ENCODE results near the gene ARF6.
"Not testable (repeated sequence)": the region's sequence is repeated elsewhere in the genome, so short reads cannot be mapped to it uniquely, and the experiment has no call there.

ARF6 gene

DNA sequence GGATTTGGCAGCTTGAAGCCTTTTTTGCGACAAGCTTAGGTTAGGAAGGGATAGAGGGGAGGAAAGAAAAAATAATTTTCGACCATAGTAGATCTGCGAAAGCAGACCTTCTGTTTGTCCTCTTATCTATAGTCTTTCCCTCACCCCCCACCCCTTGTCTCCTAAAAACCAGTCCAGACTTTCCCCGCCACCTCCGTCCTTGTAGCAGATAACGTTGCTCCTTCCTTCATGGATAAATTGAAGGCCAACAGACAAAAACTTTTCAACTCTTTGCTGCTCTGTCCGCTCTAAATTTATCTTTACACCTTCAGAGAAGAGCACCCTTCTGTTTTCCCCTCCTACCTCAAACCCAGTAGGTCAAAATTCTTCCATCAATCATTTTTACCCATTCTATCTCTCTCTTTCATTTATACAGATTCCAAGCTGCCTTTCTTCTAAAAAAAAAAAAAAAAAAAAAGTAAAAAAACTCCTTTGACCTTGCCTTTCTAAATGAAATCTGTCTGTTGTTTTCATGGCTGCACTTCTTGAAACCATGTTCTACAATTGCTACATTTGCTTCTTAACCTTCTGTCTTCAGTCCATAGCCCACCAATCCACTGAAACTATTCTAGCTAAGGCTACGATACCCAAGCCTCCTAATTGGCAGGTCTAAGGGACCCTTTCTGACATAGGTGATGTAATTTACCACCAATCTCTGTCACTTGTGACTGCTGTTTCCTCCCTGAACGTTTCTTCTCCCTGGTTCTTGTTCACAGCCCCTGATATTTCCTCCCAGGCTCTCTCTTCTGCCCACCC is 29.2 kb upstream of the ARF6 start:
- Mint-ChIP-seq H3K27me3 (peaks cover 8% of the 10 kb centered on the region), H3K4me3 (no peak overlapping the region), H3K4me1 (peaks cover 35% of the 10 kb centered on the region), H3K27ac (no peak overlapping the region), H3K36me3 (peaks cover 3% of the 10 kb centered on the region), H3K9me3 (no peaks in the 10 kb centered on the region)
- CTCF ChIA-PET = interaction anchor here (0.5 to 4.7 kb wide), 25 partner anchors 10 to 241 kb away, joined by 3 to 103 read pairs (median 7); partner anchors contain the start of genes ARF6 and NEMF
- peak; percentile 38 for DNase-seq

- CTCF ChIA-PET = interaction anchor here (0.7 to 3.9 kb wide), 27 partner anchors 11 to 380 kb away, joined by 3 to 23 read pairs (median 4); partner anchors contain the start of gene NEMF
- Mint-ChIP-seq H3K27me3 (peaks cover 8% of the 10 kb centered on the region), H3K9me3 (no peaks in the 10 kb centered on the region), H3K4me3 (no peak overlapping the region), H3K36me3 (peaks cover 3% of the 10 kb centered on the region), H3K4me1 (peaks cover 45% of the 10 kb centered on the region), H3K27ac (no peak overlapping the region)
- DNase-seq = peak; percentile 88
Measured at GRCh38 chr14:49865431-49865859, 27.4 kb upstream of the ARF6 start.

DNA sequence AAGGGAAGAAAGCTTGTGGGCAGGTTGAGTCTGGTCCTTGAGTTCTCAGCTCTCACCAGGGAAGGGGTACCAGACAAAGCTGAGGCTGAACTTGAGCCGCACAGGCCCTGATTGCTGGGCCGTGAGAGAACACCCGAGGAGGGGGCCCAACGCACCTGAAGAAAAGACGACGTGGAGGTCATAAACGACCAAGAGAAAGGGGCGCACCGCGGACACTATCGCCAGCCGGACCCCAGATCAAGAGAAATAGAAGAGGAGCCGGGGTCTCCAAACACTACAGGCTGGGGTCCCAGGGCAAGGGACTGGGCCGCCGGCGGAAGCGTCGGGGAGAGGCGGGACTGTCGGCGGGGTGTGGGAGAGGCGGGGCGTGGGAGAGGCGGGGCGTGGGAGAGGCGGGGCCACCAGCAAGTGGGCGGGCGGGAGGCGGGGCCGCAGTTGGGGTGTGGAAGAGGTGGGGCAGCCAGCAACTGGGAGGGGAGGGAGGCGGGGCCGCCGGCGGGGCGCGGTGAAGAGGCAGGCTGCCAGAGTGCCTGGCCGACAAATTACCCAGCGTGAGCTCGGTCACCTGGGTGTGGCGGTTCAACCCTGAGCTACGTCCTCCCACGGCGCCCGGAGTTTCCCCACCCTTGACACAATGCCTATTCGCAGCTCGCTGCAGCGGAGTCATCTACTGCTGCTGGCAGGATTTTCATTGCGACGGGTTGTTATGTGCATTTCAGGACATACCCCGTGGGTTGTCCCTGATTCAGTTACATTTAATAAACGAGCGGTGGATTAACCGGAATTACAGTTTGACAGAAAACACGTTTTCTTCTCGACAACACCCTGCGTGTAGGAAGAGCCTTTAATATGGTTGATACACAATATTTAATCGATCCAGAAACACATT is 24.8 kb upstream of the ARF6 start:
- H3K4me1 Mint-ChIP-seq = peaks cover 27% of the 10 kb centered on the region
- H3K27me3 Mint-ChIP-seq = no peaks in the 10 kb centered on the region
- H3K36me3 Mint-ChIP-seq = no peaks in the 10 kb centered on the region
- peak overlapping the region; percentile 96 for H3K27ac Mint-ChIP-seq
- H3K4me3 Mint-ChIP-seq = peak overlapping the region; percentile 84
- CTCF ChIA-PET = interaction anchor here (0.6 to 1.9 kb wide), 13 partner anchors 8 to 236 kb away, joined by 3 to 9 read pairs (median 5); no protein-coding TSS in a partner anchor
- no peaks in the 10 kb centered on the region for H3K9me3 Mint-ChIP-seq
- DNase-seq = peak; percentile 99

DNA sequence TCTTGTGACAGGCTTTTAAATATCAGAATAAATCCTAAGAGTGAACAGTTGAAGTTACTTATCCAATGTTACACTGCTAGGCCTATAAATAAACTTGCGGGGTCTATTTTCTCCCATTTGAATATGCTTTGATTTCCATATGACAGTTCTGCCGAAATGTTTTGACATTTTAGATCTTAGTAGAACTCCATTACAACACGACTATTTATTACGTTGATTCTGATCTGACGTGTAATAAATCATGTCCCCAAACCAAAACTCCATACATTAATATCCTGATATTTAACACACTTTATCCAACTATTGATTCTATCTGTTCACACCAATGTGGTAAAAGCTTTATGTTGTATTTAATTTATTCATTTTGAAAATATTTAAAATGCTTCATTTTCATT is 24.2 kb upstream of the ARF6 start:
- Mint-ChIP-seq H3K27ac (peak overlapping the region; percentile 96), H3K4me1 (peaks cover 27% of the 10 kb centered on the region), H3K4me3 (peak overlapping the region; percentile 84), H3K27me3 (no peaks in the 10 kb centered on the region), H3K9me3 (no peaks in the 10 kb centered on the region), H3K36me3 (no peaks in the 10 kb centered on the region)
- CTCF ChIA-PET = interaction anchor here (0.6 to 1.9 kb wide), 10 partner anchors 11 to 239 kb away, joined by 3 to 9 read pairs (median 5); no protein-coding TSS in a partner anchor
- no peak for DNase-seq

- peaks cover 27% of the 10 kb centered on the region for H3K4me1 Mint-ChIP-seq
- no peak overlapping the region for H3K27ac Mint-ChIP-seq
- no peak overlapping the region for H3K4me3 Mint-ChIP-seq
- H3K36me3 Mint-ChIP-seq = no peaks in the 10 kb centered on the region
- DNase-seq = no peak
- CTCF ChIA-PET = interaction anchor here (1.6 kb wide), 1 partner anchor 9 kb away, joined by 5 read pairs; no protein-coding TSS in a partner anchor
- H3K27me3 Mint-ChIP-seq = peaks cover 8% of the 10 kb centered on the region
- no peaks in the 10 kb centered on the region for H3K9me3 Mint-ChIP-seq
Measured at GRCh38 chr14:49870908-49871307, 22.0 kb upstream of the ARF6 start.

DNA sequence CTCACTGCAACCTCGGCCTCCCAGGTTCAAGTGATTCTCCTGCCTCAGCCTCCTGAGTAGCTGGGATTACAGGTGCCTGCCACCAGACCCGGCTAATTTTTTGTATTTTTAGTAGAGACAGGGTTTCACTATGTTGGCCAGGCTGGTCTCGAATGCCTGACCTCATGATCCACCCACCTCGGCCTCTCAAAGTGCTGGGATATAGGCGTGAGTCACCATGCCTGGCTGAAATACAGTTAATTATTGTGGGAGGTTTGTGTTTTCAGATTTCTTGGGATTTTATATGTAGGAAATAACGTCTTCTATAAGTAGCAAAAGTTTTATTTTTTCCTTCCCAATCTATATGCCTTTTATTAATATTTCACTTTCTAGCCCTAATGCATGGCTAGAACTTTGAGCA is 19.3 kb upstream of the ARF6 start:
- H3K27me3 Mint-ChIP-seq, H3K36me3 Mint-ChIP-seq, DNase-seq, H3K9me3 Mint-ChIP-seq, H3K27ac Mint-ChIP-seq, H3K4me3 Mint-ChIP-seq: not testable (repeated sequence)
- CTCF ChIA-PET = interaction anchor here (1.5 kb wide), 1 partner anchor 11 kb away, joined by 3 read pairs; no protein-coding TSS in a partner anchor
- H3K4me1 Mint-ChIP-seq = peaks cover 21% of the 10 kb centered on the region

DNA sequence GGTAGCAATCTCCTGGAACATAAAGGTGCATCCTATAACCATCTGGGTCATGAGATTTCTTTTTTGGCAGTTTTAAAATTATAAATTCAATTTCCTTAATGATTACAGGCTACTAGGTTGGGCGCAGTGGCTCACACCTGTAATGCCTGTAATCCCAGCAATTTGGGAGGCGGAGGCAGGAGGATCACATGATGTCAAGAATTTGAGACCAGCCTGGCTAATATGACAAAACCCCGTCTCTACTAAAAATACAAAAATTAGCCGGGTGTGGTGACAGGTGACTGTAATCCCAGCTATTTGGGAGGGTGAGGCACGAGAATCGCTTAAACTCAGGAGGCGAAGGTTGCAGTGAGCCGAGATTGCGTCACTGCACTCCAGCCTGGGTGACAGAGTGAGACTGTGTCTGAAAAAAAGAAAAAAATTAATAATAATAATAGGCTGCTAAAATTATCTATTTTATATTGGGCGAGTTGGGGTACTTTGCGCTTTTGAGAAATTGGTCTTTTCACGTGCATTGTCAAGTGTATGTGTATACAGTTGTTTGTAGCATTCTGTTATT is 17.2 kb upstream of the ARF6 start:
- Mint-ChIP-seq H3K27me3 (peaks cover 8% of the 10 kb centered on the region), H3K27ac (no peak overlapping the region), H3K4me1 (peaks cover 23% of the 10 kb centered on the region), H3K36me3 (peaks cover 1% of the 10 kb centered on the region), H3K4me3 (no peak overlapping the region), H3K9me3 (no peaks in the 10 kb centered on the region)
- DNase-seq = no peak
- CTCF ChIA-PET = interaction anchor here (0.6 to 1.2 kb wide), 3 partner anchors 8 to 15 kb away, joined by 3 to 4 read pairs (median 4); no protein-coding TSS in a partner anchor

- H3K4me3 Mint-ChIP-seq = no peak overlapping the region
- CTCF ChIA-PET = interaction anchor here (0.6 to 0.7 kb wide), 2 partner anchors 9 to 15 kb away, joined by 3 to 4 read pairs; no protein-coding TSS in a partner anchor
Measured at GRCh38 chr14:49876563-49877127, 16.2 kb upstream of the ARF6 start.

GRCh38 chr14:49879646-49880204 is 13.2 kb upstream of the ARF6 start:
- peaks cover 4% of the 10 kb centered on the region for H3K27me3 Mint-ChIP-seq
- no peaks in the 10 kb centered on the region for H3K9me3 Mint-ChIP-seq
- H3K4me1 Mint-ChIP-seq = peaks cover 30% of the 10 kb centered on the region
- H3K27ac Mint-ChIP-seq = peak overlapping the region; percentile 68
- DNase-seq = peak; percentile 69
- CTCF ChIA-PET = interaction anchor here (0.6 to 2.2 kb wide), 30 partner anchors 9 to 849 kb away, joined by 3 to 21 read pairs (median 5); partner anchors contain the start of gene NEMF
- peaks cover 2% of the 10 kb centered on the region for H3K36me3 Mint-ChIP-seq
- no peak overlapping the region for H3K4me3 Mint-ChIP-seq

More at GRCh38 chr14:49876563-49877127, 16.2 kb upstream of the ARF6 start:
- H3K36me3 Mint-ChIP-seq = peaks cover 2% of the 10 kb centered on the region
- DNase-seq = no peak
- H3K9me3 Mint-ChIP-seq = no peaks in the 10 kb centered on the region
- peaks cover 8% of the 10 kb centered on the region for H3K27me3 Mint-ChIP-seq
- H3K27ac Mint-ChIP-seq = no peak overlapping the region
- peaks cover 23% of the 10 kb centered on the region for H3K4me1 Mint-ChIP-seq

DNA sequence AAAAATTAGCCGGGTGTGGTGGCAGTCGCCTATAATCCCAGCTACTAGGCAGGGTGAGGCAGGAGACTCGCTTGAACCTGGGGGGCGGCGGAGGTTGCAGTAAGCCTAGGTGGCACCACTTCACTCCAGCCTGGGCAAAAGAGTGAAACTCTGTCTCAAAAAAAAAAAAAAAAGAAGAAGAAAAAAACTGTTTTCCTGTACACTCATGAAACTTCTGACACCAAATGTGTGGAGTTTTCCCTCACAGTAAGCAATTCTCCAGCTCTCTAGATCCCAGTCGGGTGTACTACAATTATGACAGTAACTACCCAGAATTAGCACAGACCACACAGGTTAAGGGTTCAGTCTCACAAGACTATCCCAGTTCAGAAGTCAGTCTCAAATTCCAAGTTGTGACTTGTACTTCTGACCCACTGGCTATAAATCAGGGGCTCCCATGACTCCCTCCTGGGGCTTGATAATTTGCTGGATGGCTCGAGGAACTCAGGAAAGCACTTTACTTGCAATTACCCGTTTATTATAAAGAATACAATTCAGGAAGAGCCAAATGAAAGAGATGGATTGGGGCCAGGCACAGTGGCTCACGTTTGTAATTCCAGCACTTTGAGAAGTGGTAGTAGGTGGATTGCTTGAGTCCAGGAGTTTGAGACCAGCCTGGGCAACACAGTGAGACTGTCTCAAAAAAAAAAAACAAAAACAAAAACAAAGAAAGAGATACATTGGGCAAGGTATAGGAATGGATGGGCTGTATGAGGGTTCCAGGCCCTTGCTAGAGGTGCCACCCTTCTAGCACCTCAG is 12.4 kb upstream of the ARF6 start:
- CTCF ChIA-PET = interaction anchor here (0.6 to 2.2 kb wide), 29 partner anchors 10 to 352 kb away, joined by 3 to 21 read pairs (median 6); partner anchors contain the start of gene NEMF
- Mint-ChIP-seq H3K36me3 (peaks cover 4% of the 10 kb centered on the region), H3K27ac (peak overlapping the region; percentile 69), H3K27me3 (no peaks in the 10 kb centered on the region), H3K4me3 (no peak overlapping the region), H3K4me1 (peaks cover 33% of the 10 kb centered on the region), H3K9me3 (no peaks in the 10 kb centered on the region)
- no peak for DNase-seq

DNA sequence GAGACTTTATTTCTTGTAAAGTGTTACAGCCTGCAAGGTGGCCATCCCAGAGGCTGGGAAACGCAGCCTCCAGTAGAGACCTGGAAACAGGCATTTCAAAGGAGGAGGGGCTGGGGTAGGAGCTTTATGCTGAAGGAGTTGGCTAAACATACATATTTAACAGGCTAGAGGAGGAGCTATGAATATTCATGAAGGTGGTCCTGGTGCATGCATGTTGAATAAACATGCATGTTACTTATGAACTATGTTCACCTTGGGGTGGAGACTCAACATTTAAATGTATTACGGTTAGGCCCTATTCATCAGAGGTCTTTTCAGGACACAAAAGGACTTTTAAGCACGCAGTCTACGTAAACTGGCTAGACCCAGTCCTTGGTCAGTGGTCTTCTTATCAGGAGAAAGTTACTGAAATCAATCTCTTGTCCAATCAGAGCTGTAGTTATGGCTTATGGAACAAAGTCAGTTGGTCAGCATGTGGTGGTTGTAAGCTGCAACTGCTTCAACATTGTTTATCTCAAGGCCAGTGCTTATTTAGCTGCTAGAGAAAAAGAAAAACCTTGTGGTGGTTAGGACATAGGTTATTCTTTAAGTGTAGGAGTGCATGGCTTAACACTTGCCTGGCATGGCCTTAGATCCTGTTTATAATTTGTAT is 11.4 kb upstream of the ARF6 start:
- Mint-ChIP-seq H3K36me3 (peaks cover 5% of the 10 kb centered on the region), H3K4me3 (no peak overlapping the region), H3K27me3 (no peaks in the 10 kb centered on the region), H3K27ac (no peak overlapping the region), H3K9me3 (no peaks in the 10 kb centered on the region), H3K4me1 (peaks cover 38% of the 10 kb centered on the region)
- CTCF ChIA-PET = interaction anchor here (0.6 to 1.5 kb wide), 6 partner anchors 26 to 380 kb away, joined by 3 to 7 read pairs (median 4); no protein-coding TSS in a partner anchor
- DNase-seq = no peak
